Stomach smooth muscle (tissue), 2 donors: Measurements from ENCODE around the gene SLC7A6OS.
A peak's percentile ranks its signal among the peaks of the same experiment; 100 is the strongest.

ENCODE experiments used
- H3K27ac ChIP-seq: one replicate; pipeline ENCODE4 v1.7.0; 2013; ENCODE audit warnings: mild to moderate bottlenecking, low read length, inconsistent platforms
- H3K27me3 ChIP-seq, 2 donors: one replicate each; pipeline ENCODE4 v1.7.0; 2013; ENCODE audit warnings: low read length in 2 of 2; ENCODE audit not compliant: insufficient read depth in 2 of 2, control insufficient read depth in 1 of 2
- H3K36me3 ChIP-seq, 2 donors: one replicate each; pipeline ENCODE4 v1.7.0; 2013; ENCODE audit warnings: low read length in 2 of 2; ENCODE audit not compliant: control insufficient read depth in 2 of 2, insufficient read depth in 2 of 2
- H3K4me1 ChIP-seq: one replicate; pipeline ENCODE4 v1.7.0; 2013; ENCODE audit warnings: low read length; ENCODE audit not compliant: control insufficient read depth, insufficient read depth
- H3K4me3 ChIP-seq, 2 donors: one replicate each; pipeline ENCODE4 v1.7.0; 2013; ENCODE audit warnings: low read length in 2 of 2
- H3K9ac ChIP-seq, 2 donors: one replicate each; pipeline ENCODE4 v1.7.0; 2013; ENCODE audit warnings: low read length in 2 of 2, mild to moderate bottlenecking in 1 of 2
- H3K9me3 ChIP-seq, 2 donors: one replicate each; pipeline ENCODE4 v1.7.0; 2013; ENCODE audit warnings: low read length in 2 of 2; ENCODE audit not compliant: control insufficient read depth in 2 of 2
- donor health status: healthy.
- donor health status: Pancreatic carcinoma.

The SLC7A6OS gene

GRCh38 chr16:68276223-68276622 lies 34.5 kb downstream of the SLC7A6OS start:
- Histone ChIP-seq H3K36me3 (peaks cover 3 to 14% of the 10 kb centered on the region in 2 donors), H3K4me1 (peaks cover 16% of the 10 kb centered on the region)

GRCh38 chr16:68275611-68276191 lies 35.0 kb downstream of the SLC7A6OS start:
- Histone ChIP-seq H3K9ac (no peak overlapping the region), H3K9me3 (no peaks in the 10 kb centered on the region), H3K36me3 (peaks cover 3 to 14% of the 10 kb centered on the region in 2 donors), H3K27ac (peak overlapping the region; percentile 64), H3K4me1 (peaks cover 17% of the 10 kb centered on the region), H3K4me3 (peak overlapping the region; percentile 29 to 41), H3K27me3 (no peaks in the 10 kb centered on the region)

More at GRCh38 chr16:68276223-68276622, 34.5 kb downstream of the SLC7A6OS start:
- Histone ChIP-seq H3K27ac (peak overlapping the region; percentile 64), H3K9ac (no peak overlapping the region), H3K9me3 (no peaks in the 10 kb centered on the region), H3K27me3 (no peaks in the 10 kb centered on the region), H3K4me3 (peak overlapping the region; percentile 29 to 41)

- peaks cover 21% of the 10 kb centered on the region for H3K4me1 ChIP-seq
- H3K27ac ChIP-seq, result peak overlapping the region; percentile 64
Measured at GRCh38 chr16:68274441-68274840, 36.3 kb downstream of the SLC7A6OS start.

GRCh38 chr16:68273896-68274295 lies 36.9 kb downstream of the SLC7A6OS start:
- H3K9ac ChIP-seq, result no peak overlapping the region
- no peaks in the 10 kb centered on the region for H3K9me3 ChIP-seq
- H3K4me3 ChIP-seq, result no peak overlapping the region
- H3K4me1 ChIP-seq, result peaks cover 24% of the 10 kb centered on the region
- H3K36me3 ChIP-seq, result peaks cover 3 to 10% of the 10 kb centered on the region in 2 donors
- H3K27me3 ChIP-seq, result no peaks in the 10 kb centered on the region
- no peak overlapping the region for H3K27ac ChIP-seq

More at GRCh38 chr16:68274441-68274840, 36.3 kb downstream of the SLC7A6OS start:
- H3K4me3 ChIP-seq, result no peak overlapping the region
- H3K27me3 ChIP-seq, result no peaks in the 10 kb centered on the region
- no peaks in the 10 kb centered on the region for H3K9me3 ChIP-seq
- H3K36me3 ChIP-seq, result peaks cover 3 to 10% of the 10 kb centered on the region in 2 donors
- H3K9ac ChIP-seq, result no peak overlapping the region

GRCh38 chr16:68273459-68273858 lies 37.3 kb downstream of the SLC7A6OS start:
- Histone ChIP-seq H3K27ac (no peak overlapping the region), H3K9me3 (no peaks in the 10 kb centered on the region), H3K4me1 (peaks cover 24% of the 10 kb centered on the region), H3K9ac (no peak overlapping the region), H3K27me3 (no peaks in the 10 kb centered on the region), H3K4me3 (no peak overlapping the region), H3K36me3 (peaks cover 3 to 10% of the 10 kb centered on the region in 2 donors)

GRCh38 chr16:68272507-68273209 lies 38.1 kb downstream of the SLC7A6OS start:
- H3K27ac ChIP-seq, result no peak overlapping the region
- no peaks in the 10 kb centered on the region for H3K27me3 ChIP-seq
- no peak overlapping the region for H3K4me3 ChIP-seq
- peaks cover 28% of the 10 kb centered on the region for H3K4me1 ChIP-seq
- no peaks in the 10 kb centered on the region for H3K9me3 ChIP-seq
- H3K9ac ChIP-seq, result peak overlapping the region in 1 of 2 donors; percentile 29
- peaks cover 3 to 12% of the 10 kb centered on the region in 2 donors for H3K36me3 ChIP-seq

GRCh38 chr16:68270353-68270752 lies 40.4 kb downstream of the SLC7A6OS start:
- Histone ChIP-seq H3K4me3 (no peak overlapping the region), H3K4me1 (peaks cover 26% of the 10 kb centered on the region), H3K9me3 (no peaks in the 10 kb centered on the region), H3K9ac (no peak overlapping the region), H3K36me3 (peaks cover 3 to 12% of the 10 kb centered on the region in 2 donors), H3K27me3 (no peaks in the 10 kb centered on the region), H3K27ac (no peak overlapping the region)

- H3K9me3 ChIP-seq, result no peaks in the 10 kb centered on the region
- peaks cover 29% of the 10 kb centered on the region for H3K4me1 ChIP-seq
- H3K27me3 ChIP-seq, result no peaks in the 10 kb centered on the region
- H3K9ac ChIP-seq, result no peak overlapping the region
- no peak overlapping the region for H3K4me3 ChIP-seq
- H3K36me3 ChIP-seq, result peaks cover 3 to 12% of the 10 kb centered on the region in 2 donors
- H3K27ac ChIP-seq, result no peak overlapping the region
Measured at GRCh38 chr16:68269793-68270192, 41.0 kb downstream of the SLC7A6OS start.

- Histone ChIP-seq H3K27ac (no peak overlapping the region), H3K4me1 (peaks cover 39% of the 10 kb centered on the region), H3K27me3 (no peaks in the 10 kb centered on the region), H3K9me3 (no peaks in the 10 kb centered on the region), H3K9ac (no peak overlapping the region), H3K4me3 (no peak overlapping the region), H3K36me3 (peaks cover 0 to 2% of the 10 kb centered on the region in 2 donors)
Measured at GRCh38 chr16:68267612-68268405, 42.9 kb downstream of the SLC7A6OS start.

- H3K9me3 ChIP-seq, result no peaks in the 10 kb centered on the region
- peak overlapping the region; percentile 76 to 84 for H3K9ac ChIP-seq
- peak overlapping the region; percentile 88 to 91 for H3K4me3 ChIP-seq
- peaks cover 2 to 3% of the 10 kb centered on the region in 2 donors for H3K36me3 ChIP-seq
- no peaks in the 10 kb centered on the region for H3K27me3 ChIP-seq
- peaks cover 33% of the 10 kb centered on the region for H3K4me1 ChIP-seq
- peak overlapping the region; percentile 80 for H3K27ac ChIP-seq
Measured at GRCh38 chr16:68265078-68265920, 45.4 kb downstream of the SLC7A6OS start.
